ENCODE results near the gene SPATA3.
"Not testable (repeated sequence)": the region's sequence is repeated elsewhere in the genome, so short reads cannot be mapped to it uniquely, and the experiment has no call there.

Gene SPATA3

DNA sequence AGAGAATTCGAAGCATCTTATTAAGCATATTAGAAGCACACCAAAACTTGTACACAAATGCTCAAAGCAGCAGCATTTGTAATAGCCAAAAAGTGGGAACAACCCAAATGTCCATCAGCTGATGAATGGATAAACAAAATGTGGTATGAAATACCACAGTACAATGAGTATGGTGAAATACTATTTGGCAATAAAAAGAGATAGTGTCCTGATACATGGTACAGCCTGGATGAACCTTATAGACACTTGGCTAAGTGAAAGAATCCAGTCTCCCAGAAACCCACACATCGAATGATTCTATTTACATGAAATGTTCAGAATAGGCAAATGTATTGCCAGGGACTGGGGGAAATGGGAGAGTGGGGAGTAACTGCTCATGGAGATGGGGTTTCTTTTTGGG lies 3.0 kb downstream of the SPATA3 start:
- DNase-seq (ENCODE audit: low spot score): no peak

DNA sequence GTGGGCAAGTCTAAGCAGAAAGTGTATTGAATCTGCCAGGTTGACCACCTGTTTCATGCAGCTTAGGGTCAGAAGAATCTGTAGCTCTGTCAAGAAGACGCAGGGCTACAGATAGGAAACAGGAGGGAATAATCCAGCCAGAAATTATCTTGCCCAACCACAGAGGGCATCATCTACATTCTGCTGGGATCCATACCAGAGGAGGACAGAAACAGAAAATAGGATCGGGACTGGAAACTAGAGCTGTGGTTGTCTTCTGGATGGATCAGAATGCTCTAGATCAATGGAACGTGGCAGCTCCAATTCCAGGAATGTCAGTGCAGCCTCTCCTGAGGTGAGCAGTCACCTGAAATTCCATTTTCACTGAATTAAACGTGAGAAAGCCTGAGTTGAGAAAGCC lies 3.6 kb downstream of the SPATA3 start:
- DNase-seq (ENCODE audit: low spot score): no peak

DNA sequence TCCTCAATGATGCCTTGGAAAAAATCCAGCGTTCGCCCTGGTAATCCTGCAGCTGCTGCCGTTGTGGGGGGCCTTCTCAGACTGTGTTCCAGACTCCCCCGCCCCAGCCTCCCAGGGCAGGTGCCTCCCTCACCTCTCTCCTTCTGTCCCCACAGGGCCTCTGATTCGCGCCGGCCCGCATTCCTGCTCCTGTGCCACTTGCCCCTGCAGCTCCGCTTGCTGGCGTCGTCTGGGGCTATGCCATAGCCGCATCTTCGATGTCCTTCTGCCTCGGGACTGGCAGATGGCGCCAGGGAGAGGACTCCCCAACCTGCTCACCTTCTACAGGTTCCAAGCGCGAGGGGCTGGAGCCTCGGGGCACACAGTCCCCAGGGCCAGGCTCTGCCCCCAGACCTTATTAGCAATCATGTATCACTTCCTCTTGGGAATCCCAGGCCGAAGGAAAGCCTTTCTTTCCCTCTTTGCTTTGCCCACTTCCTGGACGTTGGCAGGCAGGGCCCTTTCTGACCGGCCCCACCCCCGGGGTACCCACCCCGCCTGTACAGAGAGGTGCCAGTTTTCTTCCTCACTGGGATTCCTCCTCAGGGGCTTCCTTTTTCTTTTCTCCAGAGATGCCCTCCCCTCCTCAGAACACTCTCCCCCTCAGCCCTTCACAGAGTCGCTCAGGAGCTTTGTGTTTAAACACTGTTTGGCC lies 4.4 kb downstream of the SPATA3 start:
- DNase-seq (ENCODE audit: low spot score): no peak

DNA sequence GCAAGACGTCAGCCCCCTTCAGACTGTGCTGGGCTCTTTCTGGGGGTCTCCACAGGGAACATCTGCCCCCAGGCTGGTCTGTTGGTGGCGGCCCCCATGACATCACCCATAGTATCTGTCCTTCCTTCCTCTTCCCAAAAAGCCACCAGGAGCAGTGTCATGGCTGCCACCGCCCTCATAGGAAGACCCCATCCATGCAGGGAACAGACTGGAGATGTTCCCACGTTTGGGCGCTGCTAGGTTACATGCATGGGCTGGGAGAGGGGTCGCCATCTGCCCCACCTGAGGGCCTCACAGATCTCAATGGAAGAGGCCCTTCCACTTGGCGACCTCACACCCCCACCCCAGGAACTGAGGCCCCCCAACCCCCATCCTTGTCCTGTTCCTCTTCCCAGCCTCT lies 5.1 kb downstream of the SPATA3 start:
- DNase-seq (ENCODE audit: low spot score): no peak

DNA sequence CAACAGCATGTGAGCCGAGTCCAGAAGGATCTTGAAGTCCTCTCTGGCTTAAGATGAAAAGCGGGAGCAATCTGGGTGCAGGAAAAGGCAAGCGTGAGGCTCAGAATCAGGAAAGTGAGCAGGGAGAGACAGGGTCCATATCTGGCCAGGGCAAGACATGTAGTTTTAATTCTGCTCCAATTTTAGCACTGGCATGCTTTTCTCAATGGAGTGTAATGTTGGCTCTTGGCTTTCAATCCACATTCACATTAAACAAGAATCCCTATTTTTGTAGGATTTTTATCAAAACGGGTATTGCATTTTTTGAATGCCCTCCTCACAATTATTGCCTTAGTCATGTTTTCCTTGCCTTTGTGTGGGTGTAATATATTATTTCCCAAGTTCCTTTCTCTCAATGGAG lies 6.0 kb downstream of the SPATA3 start:
- DNase-seq (ENCODE audit: low spot score): no peak

DNA sequence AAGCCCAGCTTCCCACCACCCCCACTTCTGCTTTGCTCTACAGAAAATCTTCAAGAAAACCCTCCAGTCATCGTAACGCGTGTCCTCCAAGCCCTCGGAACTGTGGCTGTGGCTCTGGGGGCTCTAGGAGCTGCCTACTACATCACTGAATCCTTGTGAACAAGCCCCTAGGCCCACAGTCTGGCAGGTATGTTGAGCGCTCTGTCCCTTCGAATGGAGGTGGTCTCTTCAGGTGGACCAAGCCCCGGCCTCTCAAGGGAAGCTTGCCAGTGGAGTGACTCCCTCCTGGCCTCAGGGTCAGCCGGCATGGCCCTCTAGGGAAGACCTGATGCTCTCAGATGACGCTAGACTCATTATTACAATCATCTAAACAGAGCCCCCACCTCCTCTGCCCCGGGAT lies 6.7 kb downstream of the SPATA3 start:
- no peak for DNase-seq (ENCODE audit: low spot score)

DNA sequence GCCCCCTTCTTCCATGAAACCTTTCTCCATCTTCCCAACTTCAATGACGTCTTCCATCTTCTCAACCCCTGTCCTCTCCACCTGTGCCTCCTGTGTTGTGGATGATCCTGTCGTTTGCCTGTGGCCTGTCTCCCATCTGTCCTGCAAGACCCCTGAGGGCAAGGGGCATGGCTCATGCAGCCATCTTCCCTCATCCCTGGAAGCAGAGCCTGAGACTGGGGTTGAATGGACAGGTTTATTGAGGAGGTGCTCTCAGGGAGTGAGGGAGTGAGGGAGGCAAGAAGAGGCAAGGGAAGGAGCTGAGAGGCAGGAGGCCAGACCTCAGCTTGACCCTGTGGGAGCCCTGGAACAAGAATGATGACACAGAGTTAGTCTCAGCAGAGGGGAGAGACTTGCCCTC lies 7.3 kb downstream of the SPATA3 start:
- DNase-seq (ENCODE audit: low spot score): no peak

DNA sequence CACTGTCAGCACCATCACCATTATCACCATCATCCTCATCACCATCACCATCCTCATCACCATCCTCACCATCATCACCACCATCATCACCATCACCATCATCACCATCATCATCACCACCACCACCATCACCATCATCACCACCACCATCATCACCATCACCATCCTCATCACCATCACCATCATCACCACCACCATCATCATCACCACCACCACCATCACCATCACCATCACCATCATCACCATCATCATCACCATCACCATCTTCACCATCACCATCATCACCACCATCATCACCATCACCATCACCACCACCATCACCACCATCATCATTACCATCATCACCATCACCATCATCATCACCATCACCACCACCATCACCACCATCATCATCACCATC lies 9.0 kb downstream of the SPATA3 start:
- DNase-seq (ENCODE audit: low spot score): not testable (repeated sequence)

DNA sequence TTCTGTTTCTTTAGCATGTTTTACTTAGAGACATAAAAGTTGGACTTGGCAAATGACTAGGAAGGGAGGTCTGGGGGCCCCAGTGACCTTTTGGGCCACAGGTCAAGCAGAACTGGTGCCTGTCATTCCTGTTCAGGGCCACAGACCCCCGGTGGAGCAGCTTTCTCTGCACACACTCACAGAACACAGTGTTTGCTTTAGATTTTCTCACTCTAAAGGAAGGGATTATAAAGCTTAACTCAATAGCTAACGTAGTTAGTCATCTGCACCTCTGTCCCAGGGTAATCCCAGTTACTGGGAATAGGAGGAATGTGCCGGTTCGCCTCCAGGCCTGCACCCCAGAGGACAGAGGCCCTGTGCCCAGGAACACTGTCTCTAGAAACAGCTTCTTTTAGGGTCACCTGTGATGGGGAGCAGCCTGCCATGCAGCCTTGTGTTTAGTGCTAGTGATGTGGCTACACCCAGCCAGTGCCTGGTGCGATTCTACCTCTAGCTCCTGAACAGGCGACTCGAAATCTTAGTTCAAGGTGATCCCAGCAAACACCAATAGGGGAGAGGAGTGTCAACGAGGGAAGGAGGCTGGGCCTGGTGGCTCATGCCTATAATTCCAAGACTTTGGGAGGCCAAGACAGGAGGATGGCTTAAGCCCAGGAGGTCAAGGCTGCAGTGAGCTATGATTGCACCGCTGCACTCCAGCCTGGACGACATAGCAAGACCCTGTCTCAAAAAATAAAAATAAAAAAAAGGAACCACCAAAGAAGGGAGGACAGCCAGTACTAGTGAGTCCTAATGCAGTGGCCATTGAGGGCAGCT lies 11.6 kb downstream of the SPATA3 start:
- no peak for DNase-seq (ENCODE audit: low spot score)

DNA sequence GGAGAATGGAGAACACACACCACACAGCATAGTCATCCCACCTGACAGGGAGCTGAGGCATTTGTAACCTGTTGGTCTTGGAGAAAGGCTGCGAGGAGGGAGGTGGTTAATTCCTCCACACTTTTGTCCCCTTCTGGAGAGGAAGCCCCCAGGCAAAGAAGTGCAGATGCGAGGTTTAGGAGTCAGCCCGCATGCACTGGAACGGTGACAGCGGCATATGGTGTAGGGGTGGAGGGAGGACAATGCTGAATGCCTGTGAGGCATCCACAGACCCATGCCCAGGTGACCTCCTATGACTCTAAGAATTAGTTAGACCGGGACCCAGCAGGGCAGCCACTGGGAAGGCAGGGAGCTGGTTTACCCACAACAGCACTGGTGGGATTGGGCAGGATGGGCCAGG lies 12.2 kb downstream of the SPATA3 start:
- no peak for DNase-seq (ENCODE audit: low spot score)

DNA sequence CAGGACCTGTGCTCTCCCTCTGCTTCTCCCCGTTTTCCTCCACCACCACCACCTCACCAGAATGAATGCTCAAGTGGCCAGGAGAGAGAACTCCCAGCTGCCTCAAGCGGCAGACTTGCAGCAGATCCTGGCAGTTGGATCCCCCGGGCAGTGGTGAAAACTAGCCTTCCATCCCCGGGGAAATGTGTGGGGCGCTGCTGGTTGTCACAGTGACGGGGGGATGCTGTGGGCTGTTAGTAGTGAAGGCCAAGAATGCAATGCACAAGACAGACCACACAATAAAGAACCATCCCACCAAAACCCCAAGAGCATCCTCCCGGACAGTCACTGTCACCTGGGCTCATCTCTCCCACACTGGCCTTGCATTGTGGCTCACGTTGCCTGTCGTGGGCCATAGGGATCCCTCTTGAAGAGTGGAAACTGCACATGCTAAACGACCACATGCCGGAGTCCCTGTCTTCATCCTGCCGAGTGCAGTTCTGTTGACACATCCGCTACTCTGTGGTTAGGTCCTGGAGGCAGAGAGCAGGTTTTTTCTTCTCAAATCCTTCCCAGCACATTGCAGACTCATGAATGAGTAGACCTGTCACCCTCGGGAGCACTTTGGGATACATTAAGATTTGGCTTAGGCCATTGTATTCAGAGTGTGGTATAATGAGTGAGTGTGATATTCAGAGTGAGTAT lies 13.5 kb downstream of the SPATA3 start:
- no peak for DNase-seq (ENCODE audit: low spot score)

DNA sequence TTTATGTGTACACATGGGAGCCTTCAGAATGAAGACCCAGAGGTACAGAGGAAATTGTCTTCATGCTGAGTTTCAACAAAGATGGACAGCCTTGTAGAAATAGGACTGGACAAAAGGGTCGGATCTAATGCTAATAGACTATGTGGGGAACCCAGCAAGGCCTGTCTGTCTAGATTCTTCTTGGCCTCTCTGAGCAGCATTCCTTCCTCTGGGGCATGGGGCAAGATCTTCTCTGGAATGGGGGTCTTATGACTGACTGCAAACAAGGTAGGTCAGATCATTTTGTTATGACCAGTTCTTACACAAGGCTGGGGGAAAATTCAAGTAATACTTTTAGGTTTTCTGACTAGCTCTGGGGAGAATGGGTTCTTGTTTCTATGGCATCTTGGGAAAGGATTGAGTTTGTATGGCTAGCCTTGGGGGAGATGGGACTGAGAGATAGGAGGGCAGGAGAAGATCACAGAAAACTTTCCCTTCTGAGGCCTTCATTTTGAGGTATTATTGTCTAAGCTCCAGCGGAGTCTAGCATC lies 14.3 kb downstream of the SPATA3 start:
- no peak for DNase-seq (ENCODE audit: low spot score)

DNA sequence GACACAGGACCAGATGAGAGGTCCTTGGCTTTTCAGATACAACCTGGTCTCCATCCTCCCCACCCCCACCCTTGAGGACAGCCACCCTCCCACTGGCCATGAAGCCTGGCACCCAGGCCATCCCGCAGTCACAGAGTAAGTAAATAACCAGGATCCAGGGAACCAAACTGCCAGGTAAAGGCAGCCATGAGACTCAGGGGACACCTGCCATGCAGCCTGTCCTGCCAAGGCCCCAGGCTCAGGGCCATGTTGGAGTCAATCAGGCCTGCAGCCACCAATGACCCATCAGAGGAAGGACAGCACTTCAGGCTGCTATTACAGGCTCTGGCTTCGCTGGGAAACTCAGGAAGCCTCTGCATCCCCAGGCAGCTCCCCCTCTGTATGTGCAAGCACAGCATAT lies 15.6 kb downstream of the SPATA3 start:
- DNase-seq (ENCODE audit: low spot score): no peak

DNA sequence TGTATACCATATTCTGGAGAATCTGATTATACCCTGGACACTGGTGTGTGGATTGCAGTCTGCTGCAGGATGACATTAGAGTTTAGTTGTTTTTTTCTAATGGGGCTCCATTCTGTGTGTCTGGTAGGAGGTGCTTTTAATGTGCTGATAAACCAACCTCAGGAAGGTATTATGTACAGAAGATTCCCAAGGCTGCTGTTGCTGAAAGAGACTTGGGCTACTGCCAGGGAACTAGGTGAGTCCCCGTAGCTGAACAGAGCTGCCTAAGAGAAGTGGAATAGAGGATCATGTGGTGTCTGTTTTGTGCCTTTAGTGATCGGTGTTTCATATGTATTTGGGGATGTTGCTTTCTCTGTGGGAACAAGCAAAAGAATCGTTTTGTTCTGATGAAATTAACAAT lies 16.5 kb downstream of the SPATA3 start:
- no peak for DNase-seq (ENCODE audit: low spot score)

DNA sequence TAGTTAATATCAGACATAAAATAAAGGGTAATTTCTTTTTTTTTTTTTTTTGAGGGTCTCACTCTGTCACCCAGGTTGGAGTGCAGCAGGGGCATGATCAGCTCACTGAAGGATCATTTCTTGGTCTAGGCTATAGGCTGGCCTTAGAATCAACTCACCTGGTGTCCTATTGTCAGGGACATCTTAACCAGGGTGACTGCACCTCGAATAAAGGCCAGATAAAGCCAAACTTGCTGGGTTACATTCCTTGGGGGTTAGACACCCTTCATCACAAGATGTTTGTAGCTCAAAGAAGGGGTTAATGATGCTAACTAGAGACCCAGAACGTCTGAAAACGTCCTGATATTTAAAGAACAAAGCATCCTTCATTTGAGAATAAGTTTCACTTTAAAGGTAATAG lies 17.9 kb downstream of the SPATA3 start:
- no peak for DNase-seq (ENCODE audit: low spot score)

DNA sequence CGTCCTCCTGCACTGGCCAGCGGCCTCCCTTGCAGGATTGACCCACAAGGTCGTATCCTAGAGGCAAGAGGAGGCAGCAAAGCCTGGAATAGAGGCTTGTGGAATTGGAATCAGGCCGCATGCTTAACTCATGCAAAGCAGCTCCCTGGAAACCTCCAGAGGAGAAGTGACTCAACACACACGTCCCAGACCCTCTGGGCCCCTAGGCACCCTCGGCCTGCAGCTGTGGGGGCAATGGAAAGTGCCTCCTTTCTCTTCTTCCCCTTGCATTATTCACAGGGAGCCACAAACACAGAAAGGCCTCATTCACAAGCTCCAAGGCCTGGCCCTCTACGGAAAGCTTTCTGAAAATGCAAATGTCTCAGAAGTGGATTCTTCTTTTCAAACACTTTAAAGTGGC lies 19.6 kb downstream of the SPATA3 start:
- peak; percentile 71 for DNase-seq (ENCODE audit: low spot score)

DNA sequence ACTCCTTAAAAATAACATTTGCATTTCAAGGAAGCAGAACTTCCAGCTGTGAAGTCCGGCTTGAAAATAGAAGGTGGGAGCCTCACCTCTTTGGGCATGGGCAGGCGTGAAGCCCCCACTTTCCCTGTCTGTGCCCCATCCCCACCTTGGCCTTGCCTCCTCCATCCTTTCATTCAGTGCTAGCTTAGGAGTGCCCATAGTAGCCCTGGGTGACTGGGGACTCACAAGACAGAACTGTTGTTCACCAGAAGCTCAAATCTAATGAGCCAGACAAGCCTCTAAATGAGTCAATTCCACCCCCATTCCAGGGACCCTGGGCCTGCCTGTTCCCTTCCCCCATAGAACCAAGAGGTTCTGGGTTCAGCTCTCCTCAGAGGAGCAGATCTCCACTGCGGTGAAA lies 20.0 kb downstream of the SPATA3 start:
- no peak for DNase-seq (ENCODE audit: low spot score)

DNA sequence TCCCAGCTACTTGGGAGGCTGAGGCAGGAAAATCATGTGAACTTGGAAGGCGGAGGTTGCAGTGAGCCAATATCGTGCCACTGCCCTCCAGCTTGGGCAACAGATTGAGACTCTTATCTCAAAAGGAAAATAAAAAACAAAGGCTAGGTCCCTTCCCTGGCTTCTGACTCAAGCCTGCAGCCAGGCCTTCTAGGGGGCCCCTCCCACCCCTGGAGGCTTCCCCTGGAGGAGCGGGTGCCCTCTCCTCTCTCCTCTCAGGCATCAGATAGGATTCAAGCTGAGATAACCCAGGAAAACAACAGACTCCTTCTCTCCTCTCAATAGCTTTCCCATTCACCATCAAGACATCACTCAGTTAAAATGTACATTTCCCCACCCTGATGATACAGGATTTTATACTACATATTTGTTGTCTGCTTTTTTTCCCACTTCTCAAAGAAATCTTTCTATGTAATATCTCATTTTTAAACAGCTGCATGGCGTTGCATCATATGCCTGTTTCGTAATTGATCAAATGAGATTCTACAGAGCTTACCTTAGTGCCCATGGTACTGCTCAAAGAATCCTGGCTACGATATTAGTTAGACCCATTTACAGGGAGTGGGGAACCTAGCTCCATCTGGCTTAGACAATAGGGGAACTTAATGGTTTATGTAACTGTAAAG lies 20.8 kb downstream of the SPATA3 start:
- DNase-seq (ENCODE audit: low spot score): no peak

DNA sequence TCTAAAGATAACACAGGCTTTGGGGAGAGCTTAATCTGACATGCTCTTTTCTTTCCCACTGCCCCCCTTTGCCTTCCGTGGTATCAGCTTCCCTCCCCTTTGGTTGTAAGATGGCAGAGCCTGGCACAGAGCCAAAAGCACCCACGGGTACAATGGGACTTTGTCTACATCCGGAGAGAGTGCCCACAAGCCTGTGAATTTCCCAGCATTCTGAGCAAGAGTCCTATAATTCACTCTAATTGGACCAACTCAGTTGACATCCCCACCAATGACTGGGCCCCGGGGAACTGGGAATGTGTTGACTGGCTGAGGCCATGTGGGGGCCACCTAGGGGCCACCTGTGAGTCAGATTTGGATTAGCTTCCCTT lies 21.3 kb downstream of the SPATA3 start:
- DNase-seq (ENCODE audit: low spot score): no peak

DNA sequence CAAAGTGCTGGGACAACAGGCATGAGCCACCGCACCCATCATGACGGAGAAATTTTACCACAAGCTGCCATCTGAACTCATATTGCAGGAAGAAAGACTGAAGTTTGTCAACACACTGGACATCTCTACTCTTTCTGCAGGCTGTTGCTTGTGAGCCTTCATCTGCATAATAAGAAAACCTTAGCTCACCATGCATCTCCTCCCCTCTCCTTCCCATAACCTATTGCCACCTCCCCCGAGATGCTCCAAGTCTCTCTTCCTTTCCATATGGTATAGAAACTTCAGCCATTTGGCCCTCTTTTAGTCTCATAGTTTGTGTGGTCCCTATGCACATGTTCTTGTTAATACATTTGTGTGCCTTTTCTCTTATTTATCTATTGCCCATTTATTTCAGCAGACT lies 22.3 kb downstream of the SPATA3 start:
- DNase-seq (ENCODE audit: low spot score): no peak

DNA sequence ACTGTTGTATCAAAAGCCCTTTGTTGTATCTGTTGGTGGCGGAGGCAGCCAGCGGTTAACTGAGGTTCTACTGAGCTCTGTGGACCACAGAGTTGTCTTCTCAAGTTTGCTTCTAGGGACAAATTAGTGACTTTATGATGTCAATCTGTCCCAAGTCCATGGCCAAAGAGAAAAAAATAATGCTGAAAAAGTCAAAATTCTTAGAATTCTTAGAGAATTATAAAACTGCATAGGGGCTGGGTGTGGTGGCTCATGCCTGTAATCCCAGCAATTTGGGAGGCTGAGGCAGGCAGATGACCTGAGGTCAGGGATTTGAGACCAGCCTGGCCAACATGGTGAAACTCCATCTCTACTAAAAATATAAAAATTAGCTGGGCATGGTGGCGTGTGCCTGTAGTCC lies 29.1 kb downstream of the SPATA3 start:
- not testable (repeated sequence) for DNase-seq (ENCODE audit: low spot score)

DNA sequence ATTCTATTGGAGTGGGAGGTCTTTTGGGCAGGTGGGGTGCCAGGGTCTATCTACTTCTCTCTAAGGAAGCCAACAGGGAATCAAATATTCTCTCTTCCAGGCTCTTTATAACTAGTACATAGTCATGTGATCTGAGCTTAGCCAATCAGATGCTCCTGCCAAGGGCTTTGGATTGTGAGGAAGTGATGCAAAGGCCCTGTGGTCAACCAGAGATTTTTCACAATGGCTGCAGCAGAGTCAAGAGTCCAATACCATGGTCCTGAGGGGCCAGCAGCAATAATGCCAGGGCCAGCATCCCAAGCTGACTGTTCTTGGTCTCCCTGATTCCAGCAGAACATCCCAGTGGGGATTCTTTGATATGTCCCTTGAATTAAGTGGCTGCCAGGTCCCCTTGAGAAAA lies 33.0 kb downstream of the SPATA3 start:
- no peak for DNase-seq (ENCODE audit: low spot score)

DNA sequence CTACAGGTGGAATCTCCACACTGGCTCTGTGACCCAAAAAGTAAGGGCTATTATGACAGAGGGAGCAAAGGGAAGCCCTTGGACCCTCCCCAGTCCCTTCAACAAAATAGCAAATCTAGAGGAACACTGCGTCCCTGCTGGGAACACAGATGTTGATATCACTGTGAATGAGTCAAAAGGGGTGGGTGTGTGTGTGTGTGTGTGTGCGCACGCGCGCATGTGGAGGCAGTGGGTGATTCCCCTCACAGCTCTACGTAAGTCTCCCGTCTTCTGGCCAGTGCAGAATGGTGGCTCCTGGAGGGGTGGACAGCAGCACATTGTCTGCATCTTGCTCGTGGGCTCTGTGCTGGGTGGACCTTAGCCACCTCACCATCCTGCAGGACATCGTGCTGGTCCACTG lies 33.6 kb downstream of the SPATA3 start:
- no peak for DNase-seq (ENCODE audit: low spot score)
